ENCODE data around the gene MBNL2.

Gene MBNL2

GRCh38 chr13:97296740-97297139, 74.6 kb downstream of the MBNL2 start:
- Histone ChIP-seq H3K9me3 (ENCODE audit: low read length) (no peaks in the 10 kb centered on the region), H3K4me1 (ENCODE audit: insufficient read depth, low read length) (peaks cover 16% of the 10 kb centered on the region), H3K4me3 (ENCODE audit: low read length) (no peak overlapping the region), H2AFZ (ENCODE audit: low read depth, low read length) (no peak overlapping the region), H3K27me3 (ENCODE audit: insufficient read depth, low read length) (no peaks in the 10 kb centered on the region), H3K36me3 (ENCODE audit: insufficient read depth, low read length) (peaks cover 6% of the 10 kb centered on the region)

- H3K36me3 ChIP-seq (ENCODE audit: insufficient read depth, low read length): peaks cover 6% of the 10 kb centered on the region
- H2AFZ ChIP-seq (ENCODE audit: low read depth, low read length): no peak overlapping the region
- H3K27me3 ChIP-seq (ENCODE audit: insufficient read depth, low read length): no peaks in the 10 kb centered on the region
- peaks cover 16% of the 10 kb centered on the region for H3K4me1 ChIP-seq (ENCODE audit: insufficient read depth, low read length)
- no peak overlapping the region for H3K4me3 ChIP-seq (ENCODE audit: low read length)
- no peaks in the 10 kb centered on the region for H3K9me3 ChIP-seq (ENCODE audit: low read length)
Observed at GRCh38 chr13:97298816-97299215, 76.7 kb downstream of the MBNL2 start.

- Histone ChIP-seq H3K4me1 (ENCODE audit: insufficient read depth, low read length) (no peaks in the 10 kb centered on the region), H3K27me3 (ENCODE audit: insufficient read depth, low read length) (no peaks in the 10 kb centered on the region), H3K9me3 (ENCODE audit: low read length) (no peaks in the 10 kb centered on the region), H3K36me3 (ENCODE audit: insufficient read depth, low read length) (peaks cover 6% of the 10 kb centered on the region), H3K4me3 (ENCODE audit: low read length) (no peak overlapping the region), H2AFZ (ENCODE audit: low read depth, low read length) (no peak overlapping the region)
Observed at GRCh38 chr13:97300871-97301270, 78.7 kb downstream of the MBNL2 start.

GRCh38 chr13:97301382-97302095, 79.4 kb downstream of the MBNL2 start:
- no peak overlapping the region for H2AFZ ChIP-seq (ENCODE audit: low read depth, low read length)
- H3K27me3 ChIP-seq (ENCODE audit: insufficient read depth, low read length): no peaks in the 10 kb centered on the region
- H3K4me3 ChIP-seq (ENCODE audit: low read length): no peak overlapping the region
- H3K36me3 ChIP-seq (ENCODE audit: insufficient read depth, low read length): peaks cover 6% of the 10 kb centered on the region
- no peaks in the 10 kb centered on the region for H3K9me3 ChIP-seq (ENCODE audit: low read length)
- H3K4me1 ChIP-seq (ENCODE audit: insufficient read depth, low read length): peaks cover 6% of the 10 kb centered on the region

- H3K9me3 ChIP-seq (ENCODE audit: low read length): no peaks in the 10 kb centered on the region
- no peaks in the 10 kb centered on the region for H3K36me3 ChIP-seq (ENCODE audit: insufficient read depth, low read length)
- no peak overlapping the region for H2AFZ ChIP-seq (ENCODE audit: low read depth, low read length)
- no peak overlapping the region for H3K4me3 ChIP-seq (ENCODE audit: low read length)
- no peaks in the 10 kb centered on the region for H3K27me3 ChIP-seq (ENCODE audit: insufficient read depth, low read length)
- peaks cover 17% of the 10 kb centered on the region for H3K4me1 ChIP-seq (ENCODE audit: insufficient read depth, low read length)
Observed at GRCh38 chr13:97302611-97303010, 80.5 kb downstream of the MBNL2 start.

GRCh38 chr13:97306106-97306505, 84.0 kb downstream of the MBNL2 start:
- Histone ChIP-seq H3K4me1 (ENCODE audit: insufficient read depth, low read length) (peaks cover 35% of the 10 kb centered on the region), H3K4me3 (ENCODE audit: low read length) (no peak overlapping the region), H3K36me3 (ENCODE audit: insufficient read depth, low read length) (no peaks in the 10 kb centered on the region), H3K27me3 (ENCODE audit: insufficient read depth, low read length) (no peaks in the 10 kb centered on the region), H3K9me3 (ENCODE audit: low read length) (no peaks in the 10 kb centered on the region), H2AFZ (ENCODE audit: low read depth, low read length) (no peak overlapping the region)

GRCh38 chr13:97306645-97307044, 84.5 kb downstream of the MBNL2 start:
- H3K9me3 ChIP-seq (ENCODE audit: low read length): no peaks in the 10 kb centered on the region
- H3K36me3 ChIP-seq (ENCODE audit: insufficient read depth, low read length): no peaks in the 10 kb centered on the region
- no peak overlapping the region for H2AFZ ChIP-seq (ENCODE audit: low read depth, low read length)
- no peaks in the 10 kb centered on the region for H3K27me3 ChIP-seq (ENCODE audit: insufficient read depth, low read length)
- H3K4me1 ChIP-seq (ENCODE audit: insufficient read depth, low read length): peaks cover 35% of the 10 kb centered on the region
- no peak overlapping the region for H3K4me3 ChIP-seq (ENCODE audit: low read length)

GRCh38 chr13:97307118-97307881, 85.2 kb downstream of the MBNL2 start:
- no peaks in the 10 kb centered on the region for H3K27me3 ChIP-seq (ENCODE audit: insufficient read depth, low read length)
- no peaks in the 10 kb centered on the region for H3K9me3 ChIP-seq (ENCODE audit: low read length)
- no peak overlapping the region for H2AFZ ChIP-seq (ENCODE audit: low read depth, low read length)
- peaks cover 35% of the 10 kb centered on the region for H3K4me1 ChIP-seq (ENCODE audit: insufficient read depth, low read length)
- H3K36me3 ChIP-seq (ENCODE audit: insufficient read depth, low read length): no peaks in the 10 kb centered on the region
- H3K4me3 ChIP-seq (ENCODE audit: low read length): peak overlapping the region; percentile 6

- no peak overlapping the region for H2AFZ ChIP-seq (ENCODE audit: low read depth, low read length)
- peaks cover 35% of the 10 kb centered on the region for H3K4me1 ChIP-seq (ENCODE audit: insufficient read depth, low read length)
- H3K9me3 ChIP-seq (ENCODE audit: low read length): no peaks in the 10 kb centered on the region
- H3K36me3 ChIP-seq (ENCODE audit: insufficient read depth, low read length): no peaks in the 10 kb centered on the region
- peak overlapping the region; percentile 6 for H3K4me3 ChIP-seq (ENCODE audit: low read length)
- H3K27me3 ChIP-seq (ENCODE audit: insufficient read depth, low read length): no peaks in the 10 kb centered on the region
Observed at GRCh38 chr13:97307882-97308624, 85.9 kb downstream of the MBNL2 start.

- no peak overlapping the region for H3K4me3 ChIP-seq (ENCODE audit: low read length)
- no peaks in the 10 kb centered on the region for H3K36me3 ChIP-seq (ENCODE audit: insufficient read depth, low read length)
- peaks cover 35% of the 10 kb centered on the region for H3K4me1 ChIP-seq (ENCODE audit: insufficient read depth, low read length)
- no peak overlapping the region for H2AFZ ChIP-seq (ENCODE audit: low read depth, low read length)
- no peaks in the 10 kb centered on the region for H3K9me3 ChIP-seq (ENCODE audit: low read length)
- no peaks in the 10 kb centered on the region for H3K27me3 ChIP-seq (ENCODE audit: insufficient read depth, low read length)
Observed at GRCh38 chr13:97308735-97309429, 86.7 kb downstream of the MBNL2 start.

GRCh38 chr13:97310809-97311436, 88.8 kb downstream of the MBNL2 start:
- Histone ChIP-seq H3K4me3 (ENCODE audit: low read length) (no peak overlapping the region), H3K36me3 (ENCODE audit: insufficient read depth, low read length) (no peaks in the 10 kb centered on the region), H3K27me3 (ENCODE audit: insufficient read depth, low read length) (no peaks in the 10 kb centered on the region), H3K9me3 (ENCODE audit: low read length) (no peaks in the 10 kb centered on the region), H3K4me1 (ENCODE audit: insufficient read depth, low read length) (peaks cover 35% of the 10 kb centered on the region), H2AFZ (ENCODE audit: low read depth, low read length) (no peak overlapping the region)

GRCh38 chr13:97311956-97312355, 89.8 kb downstream of the MBNL2 start:
- H3K9me3 ChIP-seq (ENCODE audit: low read length): no peaks in the 10 kb centered on the region
- no peaks in the 10 kb centered on the region for H3K36me3 ChIP-seq (ENCODE audit: insufficient read depth, low read length)
- peaks cover 25% of the 10 kb centered on the region for H3K4me1 ChIP-seq (ENCODE audit: insufficient read depth, low read length)

More at GRCh38 chr13:97311956-97312355, 89.8 kb downstream of the MBNL2 start:
- H3K27me3 ChIP-seq (ENCODE audit: insufficient read depth, low read length): no peaks in the 10 kb centered on the region
- H2AFZ ChIP-seq (ENCODE audit: low read depth, low read length): no peak overlapping the region
- H3K4me3 ChIP-seq (ENCODE audit: low read length): no peak overlapping the region

Measured in neuron (in vitro differentiated cells).